HepG2 (cell line): ENCODE measurements around the gene ITGB5. TPM values are rescaled to one million over a fixed set of nuclear protein-coding genes. Genes with fewer than 3 reads are reported as not detected.

Experiments used
- ATAC-seq: fragments of 200-7000 bp; cut with Tn5 transposase; 3 replicates; pipeline ENCODE4 v1.9.1; 2020; ENCODE audit warnings: mild to moderate bottlenecking, moderate library complexity
- BruUV-seq: library from RNA; stranded (reverse); fragments of 400-500 nt; replicated peaks from 2 replicates; lab custom pipeline; 2021; lab: Mats Ljungman, UMichigan
- CTCF ChIA-PET: fragments of 300-600 bp; formaldehyde crosslinking; extraction: SDS; loops from one replicate; lab custom pipeline; 2021; ENCODE audit warnings: low total read pairs, inconsistent platforms, low intra/inter-chr PET ratio; lab: Yijun Ruan, JAX
- POLR2A ChIA-PET: fragments of 350-600 bp; sonication (Branson Sonifier 250); formaldehyde crosslinking; loops from one replicate; lab custom pipeline; 2020; ENCODE audit warnings: antibody characterized with exemption, inconsistent platforms; lab: Yijun Ruan, JAX
- DNase-seq: peaks from one replicate; pipeline ENCODE4 v3.0.0-alpha.2; 2015; ENCODE audit warnings: low spot score
- FAIRE-seq: peaks from 3 replicates; lab custom pipeline; 2011; peaks lifted over from hg19 to GRCh38; lab: Jason Lieb, UNC
- H2AFZ ChIP-seq: one replicate; pipeline ENCODE4 v1.6.1; 2011; ENCODE audit warnings: low read length, inconsistent platforms
- H3K27ac ChIP-seq: fragments of 300-600 bp; 3 replicates; pipeline ENCODE4 v1.8.0; 2011; ENCODE audit warnings: mixed run types, mild to moderate bottlenecking, mixed read lengths, low read length, inconsistent platforms; ENCODE audit not compliant: insufficient read depth; ENCODE audit errors: extremely low read length
- H3K27me3 ChIP-seq, 2 experiments: fragments of 200-600 bp in 1 of 2; 2 replicates in 1 of 2; 3 replicates in 1 of 2; pipeline versions ENCODE4 v1.6.0 to v1.8.0; 2011; ENCODE audit warnings: low read length in 2 of 2, mild to moderate bottlenecking in 2 of 2, moderate library complexity in 2 of 2, inconsistent platforms in 1 of 2; ENCODE audit not compliant: insufficient read depth in 2 of 2, control insufficient read depth in 1 of 2
- H3K36me3 ChIP-seq, 2 experiments: fragments of 200-600 bp in 1 of 2; replicated peaks in 1 of 2; 2 replicates in 1 of 2; 3 replicates in 1 of 2; pipeline versions ENCODE4 v1.5.1 to v1.8.0; 2011; ENCODE audit warnings: low read length in 2 of 2, inconsistent platforms in 1 of 2; ENCODE audit not compliant: insufficient read depth in 2 of 2, control insufficient read depth in 1 of 2
- H3K4me1 ChIP-seq: 2 replicates; pipeline ENCODE4 v1.5.1; 2012; ENCODE audit warnings: low read length, inconsistent platforms; ENCODE audit not compliant: insufficient read depth
- H3K4me2 ChIP-seq: 2 replicates; pipeline ENCODE4 v1.6.0; 2011; ENCODE audit warnings: low read depth, low read length, inconsistent platforms
- H3K4me3 ChIP-seq, 3 experiments: fragments of 200-600 bp in 1 of 3; sonication (generic), shearing (Covaris generic) in 1 of 3; replicated peaks in 1 of 3; 2 replicates each; pipeline ENCODE4 v1.5.1; 2011 to 2016; ENCODE audit warnings: low read length in 3 of 3, inconsistent platforms in 2 of 3, low read depth in 2 of 3, mild to moderate bottlenecking in 2 of 3, control low read depth in 1 of 3, mixed read lengths in 1 of 3; ENCODE audit not compliant: insufficient read depth in 1 of 3
- H3K79me2 ChIP-seq: one replicate; pipeline ENCODE4 v1.6.1; 2011; ENCODE audit warnings: low read length, inconsistent platforms; ENCODE audit not compliant: insufficient read depth
- H3K9ac ChIP-seq: 2 replicates; pipeline ENCODE4 v1.6.0; 2011; ENCODE audit warnings: mild to moderate bottlenecking, low read depth, low read length, inconsistent platforms; ENCODE audit not compliant: insufficient read depth
- H3K9me3 ChIP-seq: 2 replicates; pipeline ENCODE4 v1.5.1; 2012; ENCODE audit warnings: mild to moderate bottlenecking, low read length
- H4K20me1 ChIP-seq: 2 replicates; pipeline ENCODE4 v1.6.0; 2011; ENCODE audit warnings: inconsistent platforms, mild to moderate bottlenecking, low read length, moderate library complexity; ENCODE audit not compliant: insufficient read depth
- CCDC6 ChIP-seq: sonication (generic); formaldehyde crosslinking; IDR thresholded peaks from 2 replicates; pipeline ENCODE4 v1.8.1; 2022; ENCODE audit warnings: mild to moderate bottlenecking, missing genetic modification reagents, moderate library complexity
- GZF1 ChIP-seq: sonication (generic); formaldehyde crosslinking; IDR thresholded peaks from 2 replicates; pipeline ENCODE4 v1.5.1; 2020; ENCODE audit warnings: mild to moderate bottlenecking, missing genetic modification reagents
- HDAC2 ChIP-seq: sonication (generic); formaldehyde crosslinking; IDR thresholded peaks from 2 replicates; pipeline ENCODE4 v1.4.0; 2020; ENCODE audit warnings: missing genetic modification reagents
- KAT7 ChIP-seq: IDR thresholded peaks from 2 replicates; pipeline ENCODE4 v1.6.1; 2018; ENCODE audit warnings: borderline replicate concordance, missing compliant biosample characterization
- LCORL ChIP-seq, 2 experiments: fragments of 450-650 bp in 1 of 2; sonication (generic) in 1 of 2; formaldehyde crosslinking in 1 of 2; IDR thresholded peaks; 2 replicates each; pipeline versions ENCODE4 v1.5.0 to v1.6.1; 2017 to 2020; ENCODE audit warnings: antibody characterized with exemption in 1 of 2, missing genetic modification reagents in 1 of 2
- PITX1 ChIP-seq: sonication (generic); formaldehyde crosslinking; IDR thresholded peaks from 2 replicates; pipeline ENCODE4 v1.5.1; 2020; ENCODE audit warnings: mild to moderate bottlenecking, missing genetic modification reagents
- SOX6 ChIP-seq, 2 experiments: fragments of 450-650 bp in 1 of 2; sonication (generic) in 1 of 2; formaldehyde crosslinking in 1 of 2; IDR thresholded peaks; 2 replicates each; pipeline versions ENCODE4 v1.4.0 to v1.6.1; 2017 to 2020; ENCODE audit warnings: antibody characterized with exemption in 1 of 2, mild to moderate bottlenecking in 1 of 2, missing genetic modification reagents in 1 of 2
- ZNF143 ChIP-seq: sonication (generic); formaldehyde crosslinking; IDR thresholded peaks from 2 replicates; pipeline ENCODE4 v1.4.0; 2020; ENCODE audit warnings: missing genetic modification reagents
- ZNF317 ChIP-seq: sonication (generic); formaldehyde crosslinking; IDR thresholded peaks from 2 replicates; pipeline ENCODE4 v1.5.0; 2020; ENCODE audit warnings: mild to moderate bottlenecking, missing genetic modification reagents
- WGBS: methylation state at CpG from one replicate; pipeline ENCODE4 v1.1.6; 2017; ENCODE audit warnings: low lambda C conversion rate; 5-methylcytosine and 5-hydroxymethylcytosine counted together
- in situ Hi-C: cut with HindIII; loops from 2 replicates; pipeline ENCODE4 v1.10.0; 2017; ENCODE audit warnings: low pct_unique_long_range_greater_than_20kb; ENCODE audit not compliant: extremely low pct_ligation_motif_present
- intact Hi-C: fragments of 100-400 bp; cut with micrococcal nuclease; formaldehyde crosslinking; loops from one replicate; pipeline ENCODE4 v1.10.0; 2022; ENCODE audit not compliant: unreplicated experiment
- polyA plus RNA-seq, 8 experiments: library from polyadenylated mRNA; depleted of rRNA in 3 of 8; stranded (reverse) in 7 of 8; unstranded in 1 of 8; fragments of >200 nt; fragmentation: Illumina TruSeq in 4 of 8; extraction: Trizol in 4 of 8; gene quantifications; 2 replicates each; pipeline versions ENCODE4 v1.2.1 to v1.2.3, GENCODE V29; 2011 to 2016; ENCODE audit warnings: low read depth in 4 of 8, missing spikeins in 1 of 8, mixed read lengths in 1 of 8; ENCODE audit not compliant: insufficient read depth in 1 of 8
- total RNA-seq, 5 experiments: library from RNA; depleted of rRNA; stranded (reverse); fragments of >200 nt; fragmentation: Illumina TruSeq; extraction: Trizol; gene quantifications; 2 replicates each; pipeline ENCODE4 v1.2.3, GENCODE V29; 2016; ENCODE audit warnings: low read depth in 1 of 5
- TF ChIP-seq, protein P1 (sequence below): sonication (generic); formaldehyde crosslinking; IDR thresholded peaks from 2 replicates; pipeline ENCODE4 v1.9.0; 2022; ENCODE audit warnings: low read depth, missing genetic modification reagents
- TF ChIP-seq, protein P2 (sequence below): sonication (generic); formaldehyde crosslinking; IDR thresholded peaks from 2 replicates; pipeline ENCODE4 v1.8.0; 2022; ENCODE audit warnings: missing genetic modification reagents, mild to moderate bottlenecking, borderline replicate concordance

The ITGB5 gene
- total and polyA plus RNA-seq, 2 of the 13 experiments (the other 11 are each of a cell fraction or from before 2014, with no cell fraction given) = 74.1 to 343 TPM

DNA sequence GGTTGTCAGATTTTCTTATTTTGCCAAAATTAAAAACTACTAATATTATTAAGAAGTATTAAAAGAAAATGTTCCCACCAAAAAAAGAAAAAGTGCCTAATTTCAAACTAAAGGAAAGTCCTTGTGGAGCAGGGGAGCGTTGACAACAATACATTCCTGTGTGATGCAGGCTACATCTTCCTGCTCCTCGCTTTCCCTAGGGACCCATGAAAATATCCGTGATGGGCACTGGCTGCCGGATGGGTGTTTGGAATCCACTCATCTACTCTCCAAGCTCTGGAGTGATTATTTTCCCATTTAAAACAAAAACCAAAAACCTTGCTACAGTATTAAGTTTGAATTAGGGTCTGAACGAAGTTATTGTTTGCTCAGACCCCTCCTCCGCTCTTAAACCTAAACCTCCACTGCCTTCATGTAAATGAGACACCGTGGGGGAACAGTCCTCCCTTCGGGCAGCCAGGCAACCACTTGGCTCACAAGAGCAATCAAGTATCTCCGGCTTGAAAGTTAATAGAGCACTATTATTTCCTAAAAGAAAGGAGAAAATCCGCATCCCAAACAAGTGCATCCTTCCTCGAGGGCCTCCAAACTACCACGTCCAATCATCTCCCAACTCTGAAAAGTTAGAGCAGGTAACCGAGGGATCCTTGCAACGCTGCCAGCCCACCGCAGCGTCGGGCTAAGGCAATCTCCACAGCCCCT is 1.5 kb downstream of the ITGB5 start:
- DNase-seq (no peak), FAIRE-seq (no peak), ATAC-seq (no peak)
- H3K27ac ChIP-seq = peak overlapping the region; percentile 90
- intact Hi-C loops = loop anchor here (2.0 to 5.0 kb wide), 2 partner anchors 51 to 123 kb away; no protein-coding TSS in a partner anchor
- POLR2A ChIA-PET = interaction anchor here (2.3 to 2.4 kb wide), 2 partner anchors 16 to 52 kb away, joined by 10 to 14 read pairs; no protein-coding TSS in a partner anchor
- 8% methylated on average over 17 of the region's 17 CpGs for WGBS
- H3K79me2 ChIP-seq = peaks cover 53% of the 10 kb centered on the region
- H4K20me1 ChIP-seq = no peaks in the 10 kb centered on the region
- peak overlapping the region; percentile 92 for H3K9ac ChIP-seq
- no peaks in the 10 kb centered on the region for H3K27me3 ChIP-seq
- no peak overlapping the region for H2AFZ ChIP-seq
- peak overlapping the region; percentile 82 to 85 (median 85) for H3K4me3 ChIP-seq
- peak overlapping the region; percentile 98 for H3K4me2 ChIP-seq
- peaks cover 79% of the 10 kb centered on the region for H3K4me1 ChIP-seq
- no peaks in the 10 kb centered on the region for H3K9me3 ChIP-seq
- in situ Hi-C loops = no loop called here
- CTCF ChIA-PET = no interaction called here
- H3K36me3 ChIP-seq = peaks cover 2 to 5% of the 10 kb centered on the region in 2 experiments; a peak in 3 of 5 replicates
- TSS peak; percentile 54 for BruUV-seq
- 0 out of 2 replicates have a peak, but pooled peaks have one; percentile 56 for TF ChIP-seq ZNF317 (CRISPR knock-in tag)
- TF ChIP-seq CCDC6 = 0 out of 2 replicates have a peak, but pooled peaks have one; percentile 9
- no peak for TF ChIP-seq ZNF143 (CRISPR knock-in tag)
- TF ChIP-seq GZF1 (CRISPR knock-in tag) = no peak
- peak; percentile 19; the same call in 1 of the 2 replicates for TF ChIP-seq PITX1 (CRISPR knock-in tag)
- TF ChIP-seq, protein P1, sequence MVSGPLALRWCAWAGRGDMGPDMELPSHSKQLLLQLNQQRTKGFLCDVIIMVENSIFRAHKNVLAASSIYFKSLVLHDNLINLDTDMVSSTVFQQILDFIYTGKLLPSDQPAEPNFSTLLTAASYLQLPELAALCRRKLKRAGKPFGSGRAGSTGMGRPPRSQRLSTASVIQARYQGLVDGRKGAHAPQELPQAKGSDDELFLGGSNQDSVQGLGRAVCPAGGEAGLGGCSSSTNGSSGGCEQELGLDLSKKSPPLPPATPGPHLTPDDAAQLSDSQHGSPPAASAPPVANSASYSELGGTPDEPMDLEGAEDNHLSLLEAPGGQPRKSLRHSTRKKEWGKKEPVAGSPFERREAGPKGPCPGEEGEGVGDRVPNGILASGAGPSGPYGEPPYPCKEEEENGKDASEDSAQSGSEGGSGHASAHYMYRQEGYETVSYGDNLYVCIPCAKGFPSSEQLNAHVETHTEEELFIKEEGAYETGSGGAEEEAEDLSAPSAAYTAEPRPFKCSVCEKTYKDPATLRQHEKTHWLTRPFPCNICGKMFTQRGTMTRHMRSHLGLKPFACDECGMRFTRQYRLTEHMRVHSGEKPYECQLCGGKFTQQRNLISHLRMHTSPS (CRISPR knock-in tag) = no peak
- TF ChIP-seq LCORL (IDR thresholded peaks at IDR 0.05) = no peak
- TF ChIP-seq LCORL (CRISPR knock-in tag; IDR thresholded peaks at IDR 0.05) = 0 out of 2 replicates have a peak, but pooled peaks have one; percentile 19
- TF ChIP-seq KAT7 (CRISPR knock-in tag) = no peak
- TF ChIP-seq SOX6 (IDR thresholded peaks at IDR 0.05) = no peak
- TF ChIP-seq SOX6 (CRISPR knock-in tag; IDR thresholded peaks at IDR 0.05) = peak; percentile 33; the same call in 1 of the 2 replicates
- no peak for TF ChIP-seq HDAC2
- TF ChIP-seq, protein P2, sequence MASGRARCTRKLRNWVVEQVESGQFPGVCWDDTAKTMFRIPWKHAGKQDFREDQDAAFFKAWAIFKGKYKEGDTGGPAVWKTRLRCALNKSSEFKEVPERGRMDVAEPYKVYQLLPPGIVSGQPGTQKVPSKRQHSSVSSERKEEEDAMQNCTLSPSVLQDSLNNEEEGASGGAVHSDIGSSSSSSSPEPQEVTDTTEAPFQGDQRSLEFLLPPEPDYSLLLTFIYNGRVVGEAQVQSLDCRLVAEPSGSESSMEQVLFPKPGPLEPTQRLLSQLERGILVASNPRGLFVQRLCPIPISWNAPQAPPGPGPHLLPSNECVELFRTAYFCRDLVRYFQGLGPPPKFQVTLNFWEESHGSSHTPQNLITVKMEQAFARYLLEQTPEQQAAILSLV = 0 out of 2 replicates have a peak, but pooled peaks have one; percentile 7
